Kidney (tissue), 14 donors: Measurements from ENCODE around the gene CAMTA1. TPM values are rescaled to one million over a fixed set of nuclear protein-coding genes. Genes with fewer than 3 reads are reported as not detected.

Experiments used
- DNase-seq, 5 donors: peaks; one replicate each; pipeline ENCODE4 v3.0.0-alpha.2; 2013 to 2020
- FAIRE-seq: peaks from 2 replicates; lab custom pipeline; 2012; peaks lifted over from hg19 to GRCh38; lab: Jason Lieb, UNC
- H3K27ac ChIP-seq, 2 donors: one replicate each; pipeline ENCODE4 v1.7.0; 2013; ENCODE audit warnings: low read depth in 2 of 2, low read length in 2 of 2, inconsistent platforms in 1 of 2
- H3K27me3 ChIP-seq: one replicate; pipeline ENCODE4 v1.7.1; 2013; ENCODE audit warnings: low read length, inconsistent platforms; ENCODE audit not compliant: control insufficient read depth, insufficient read depth
- H3K36me3 ChIP-seq, 3 donors: one replicate each; pipeline versions ENCODE4 v1.7.0 to v1.7.1; 2013; ENCODE audit warnings: low read length in 3 of 3, control low read depth in 1 of 3, inconsistent platforms in 1 of 3; ENCODE audit not compliant: insufficient read depth in 3 of 3, control insufficient read depth in 2 of 3
- H3K4me1 ChIP-seq, 3 donors: one replicate each; pipeline versions ENCODE4 v1.7.0 to v1.7.1; 2013; ENCODE audit warnings: low read length in 3 of 3, inconsistent platforms in 1 of 3, low read depth in 1 of 3; ENCODE audit not compliant: control insufficient read depth in 2 of 3, insufficient read depth in 2 of 3
- H3K4me3 ChIP-seq, 3 donors: one replicate each; pipeline versions ENCODE4 v1.7.0 to v1.8.1; 2013; ENCODE audit warnings: low read length in 3 of 3, control low read depth in 1 of 3, inconsistent platforms in 1 of 3
- H3K9ac ChIP-seq, 3 donors: one replicate each; pipeline versions ENCODE4 v1.7.0 to v1.7.1; 2013; ENCODE audit warnings: low read length in 3 of 3, control low read depth in 1 of 3, inconsistent platforms in 1 of 3
- H3K9me3 ChIP-seq, 3 donors: one replicate each; pipeline versions ENCODE4 v1.7.0 to v1.7.1; 2013; ENCODE audit warnings: low read length in 3 of 3, control low read depth in 1 of 3, inconsistent platforms in 1 of 3; ENCODE audit not compliant: control insufficient read depth in 2 of 3, insufficient read depth in 1 of 3
- CTCF ChIP-seq: IDR thresholded peaks from 3 replicates; pipeline ENCODE4 v1.5.1; 2012; ENCODE audit warnings: mild to moderate bottlenecking, moderate library complexity, borderline replicate concordance; ENCODE audit not compliant: insufficient read depth; ENCODE audit errors: extremely low read depth
- intact Hi-C: fragments of 100-400 bp; cut with DNase I; formaldehyde crosslinking; loops from one replicate; pipeline ENCODE4 v1.11.1; 2022
- polyA plus RNA-seq: library from polyadenylated mRNA; stranded (reverse); fragments of 350-450 nt; fragmentation: Illumina TruSeq; extraction: RNeasy Lipid Tissue Mini Kit (QIAGEN cat#74804); gene quantifications from one replicate; pipeline ENCODE4 v1.2.3, GENCODE V29; 2014; ENCODE audit warnings: low read depth, low replicate concordance; ENCODE audit not compliant: insufficient read depth
- total RNA-seq: library from RNA; stranded (reverse); fragmentation: NEBNext Ultra II Directional; extraction: Animal tissue kit (Norgen Biotek cat#: 25700); gene quantifications from one replicate; pipeline ENCODE4 v1.2.1, GENCODE V29; 2021
- donor health status: control.
- donor health status: control.
- donor health status: control.
- donor health status: control.
- donor health status: control.
- donor health status: DM: yes; HTN: yes; CAD: no.
- donor health status: Normal renal cell carcinoma (clear cell type).

Gene CAMTA1
- total and polyA plus RNA-seq, 2 donors from 2014 or later, result 79.0 to 170 TPM

GRCh38 chr1:7712731-7713323 is 927.6 kb downstream of the CAMTA1 start:
- DNase-seq, result no peak
- Histone ChIP-seq H3K27me3 (no peaks in the 10 kb centered on the region), H3K27ac (no peak overlapping the region), H3K36me3 (no peaks in the 10 kb centered on the region), H3K9ac (no peak overlapping the region), H3K4me1 (no peaks in the 10 kb centered on the region), H3K4me3 (no peak overlapping the region), H3K9me3 (no peaks in the 10 kb centered on the region)
- no peak for TF ChIP-seq CTCF
- no peak for FAIRE-seq
- intact Hi-C loops, result no loop called here

- Histone ChIP-seq H3K27ac (no peak overlapping the region), H3K9me3 (no peaks in the 10 kb centered on the region), H3K4me1 (no peaks in the 10 kb centered on the region), H3K9ac (no peak overlapping the region), H3K27me3 (no peaks in the 10 kb centered on the region), H3K36me3 (no peaks in the 10 kb centered on the region), H3K4me3 (no peak overlapping the region)
- intact Hi-C loops, result no loop called here
- DNase-seq (no peak), FAIRE-seq (no peak)
- TF ChIP-seq CTCF, result no peak
These were observed 931.3 kb downstream of the CAMTA1 start for GRCh38 chr1:7716506-7716905.

GRCh38 chr1:7717748-7718368 is 932.6 kb downstream of the CAMTA1 start:
- no peak for TF ChIP-seq CTCF
- no peaks in the 10 kb centered on the region for H3K4me1 ChIP-seq
- H3K36me3 ChIP-seq, result no peaks in the 10 kb centered on the region
- no peak for FAIRE-seq
- no peaks in the 10 kb centered on the region for H3K9me3 ChIP-seq
- intact Hi-C loops, result no loop called here
- no peak overlapping the region for H3K4me3 ChIP-seq
- no peak overlapping the region for H3K27ac ChIP-seq
- H3K9ac ChIP-seq, result no peak overlapping the region
- H3K27me3 ChIP-seq, result no peaks in the 10 kb centered on the region
- no peak for DNase-seq
